BE2C (cell line): ENCODE results near the gene CEP170.

ENCODE experiments used
- DNase-seq: peaks from one replicate; pipeline ENCODE4 v3.0.0-alpha.2; 2020
- H3K27me3 ChIP-seq: fragments of 250-450 bp; sonication (Bioruptor Pico); 2 replicates; pipeline ENCODE4 v1.5.1; 2020; ENCODE audit warnings: mild to moderate bottlenecking
- H3K36me3 ChIP-seq: fragments of 250-450 bp; sonication (Bioruptor Pico); 2 replicates; pipeline ENCODE4 v1.5.1; 2020; ENCODE audit warnings: mild to moderate bottlenecking
- H3K4me1 ChIP-seq: fragments of 250-450 bp; sonication (Bioruptor Pico); 2 replicates; pipeline ENCODE4 v1.5.1; 2020
- H3K4me3 ChIP-seq: 2 replicates; pipeline ENCODE4 v1.5.1; 2011; ENCODE audit warnings: low read depth, low read length
- H3K9me3 ChIP-seq: fragments of 250-450 bp; sonication (Bioruptor Pico); 2 replicates; pipeline ENCODE4 v1.5.1; 2020
- TF ChIP-seq, protein P1 (sequence below): IDR thresholded peaks from 2 replicates; pipeline ENCODE4 v1.5.1; 2012; ENCODE audit warnings: mild to moderate bottlenecking, low read depth, low read length

Gene CEP170

GRCh38 chr1:243281672-243282071, 26.6 kb upstream of the CEP170 start:
- peaks cover 4% of the 10 kb centered on the region for H3K36me3 ChIP-seq
- TF ChIP-seq, protein P1, sequence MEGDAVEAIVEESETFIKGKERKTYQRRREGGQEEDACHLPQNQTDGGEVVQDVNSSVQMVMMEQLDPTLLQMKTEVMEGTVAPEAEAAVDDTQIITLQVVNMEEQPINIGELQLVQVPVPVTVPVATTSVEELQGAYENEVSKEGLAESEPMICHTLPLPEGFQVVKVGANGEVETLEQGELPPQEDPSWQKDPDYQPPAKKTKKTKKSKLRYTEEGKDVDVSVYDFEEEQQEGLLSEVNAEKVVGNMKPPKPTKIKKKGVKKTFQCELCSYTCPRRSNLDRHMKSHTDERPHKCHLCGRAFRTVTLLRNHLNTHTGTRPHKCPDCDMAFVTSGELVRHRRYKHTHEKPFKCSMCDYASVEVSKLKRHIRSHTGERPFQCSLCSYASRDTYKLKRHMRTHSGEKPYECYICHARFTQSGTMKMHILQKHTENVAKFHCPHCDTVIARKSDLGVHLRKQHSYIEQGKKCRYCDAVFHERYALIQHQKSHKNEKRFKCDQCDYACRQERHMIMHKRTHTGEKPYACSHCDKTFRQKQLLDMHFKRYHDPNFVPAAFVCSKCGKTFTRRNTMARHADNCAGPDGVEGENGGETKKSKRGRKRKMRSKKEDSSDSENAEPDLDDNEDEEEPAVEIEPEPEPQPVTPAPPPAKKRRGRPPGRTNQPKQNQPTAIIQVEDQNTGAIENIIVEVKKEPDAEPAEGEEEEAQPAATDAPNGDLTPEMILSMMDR, result no peak
- no peaks in the 10 kb centered on the region for H3K9me3 ChIP-seq
- no peak for DNase-seq
- H3K4me1 ChIP-seq, result no peaks in the 10 kb centered on the region
- H3K4me3 ChIP-seq, result no peak overlapping the region
- no peaks in the 10 kb centered on the region for H3K27me3 ChIP-seq

DNA sequence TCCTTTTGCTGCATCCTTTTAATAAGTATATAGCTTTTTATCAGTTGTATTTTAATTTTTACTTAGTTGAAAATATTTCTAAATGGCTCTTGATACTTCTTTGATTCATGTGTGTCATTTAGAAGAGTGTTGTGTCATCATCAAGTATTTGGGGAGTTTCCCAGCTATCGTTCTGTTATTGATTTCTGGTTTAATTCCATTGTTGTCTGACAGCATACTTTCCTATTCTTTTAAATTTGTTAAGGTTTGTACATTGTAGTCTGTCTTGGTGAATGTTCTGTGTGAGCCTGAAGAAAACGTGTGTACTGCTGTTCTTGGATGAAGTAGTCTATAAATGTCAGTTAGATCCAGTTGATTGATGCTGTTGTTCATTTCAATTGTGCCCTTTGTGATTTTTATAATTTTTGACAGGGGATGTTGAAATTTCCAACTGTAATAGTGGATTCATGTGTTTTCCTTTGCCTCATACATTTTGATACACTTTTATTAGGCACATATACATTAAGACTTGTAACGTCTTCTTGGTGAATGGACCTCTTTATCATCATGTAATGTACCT, 25.6 kb upstream of the CEP170 start:
- Histone ChIP-seq H3K4me1 (no peaks in the 10 kb centered on the region), H3K4me3 (no peak overlapping the region), H3K36me3 (peaks cover 4% of the 10 kb centered on the region; the same call in 1 of the 2 replicates), H3K9me3 (no peaks in the 10 kb centered on the region), H3K27me3 (no peaks in the 10 kb centered on the region)
- TF ChIP-seq, protein P1, result no peak
- no peak for DNase-seq

- Histone ChIP-seq H3K4me3 (no peak overlapping the region), H3K4me1 (no peaks in the 10 kb centered on the region; the same call in 1 of the 2 replicates), H3K36me3 (no peaks in the 10 kb centered on the region; the same call in 1 of the 2 replicates), H3K27me3 (no peaks in the 10 kb centered on the region), H3K9me3 (no peaks in the 10 kb centered on the region)
- no peak for DNase-seq
- TF ChIP-seq, protein P1, result no peak
Observed at GRCh38 chr1:243275316-243275715, 20.2 kb upstream of the CEP170 start.

GRCh38 chr1:243273945-243274344, 18.9 kb upstream of the CEP170 start:
- Histone ChIP-seq H3K9me3 (no peaks in the 10 kb centered on the region), H3K4me3 (no peak overlapping the region), H3K36me3 (no peaks in the 10 kb centered on the region; the same call in 1 of the 2 replicates), H3K4me1 (peaks cover 8% of the 10 kb centered on the region), H3K27me3 (no peaks in the 10 kb centered on the region)
- TF ChIP-seq, protein P1, result no peak
- DNase-seq, result no peak

- DNase-seq, result no peak
- no peaks in the 10 kb centered on the region for H3K9me3 ChIP-seq
- no peaks in the 10 kb centered on the region; the same call in 1 of the 2 replicates for H3K36me3 ChIP-seq
- no peaks in the 10 kb centered on the region for H3K27me3 ChIP-seq
- TF ChIP-seq, protein P1, result no peak
- no peak overlapping the region for H3K4me3 ChIP-seq
- peaks cover 8% of the 10 kb centered on the region for H3K4me1 ChIP-seq
Observed at GRCh38 chr1:243273506-243273905, 18.4 kb upstream of the CEP170 start.

GRCh38 chr1:243272401-243272800, 17.3 kb upstream of the CEP170 start:
- Histone ChIP-seq H3K4me1 (peaks cover 12% of the 10 kb centered on the region), H3K36me3 (no peaks in the 10 kb centered on the region; the same call in 1 of the 2 replicates), H3K27me3 (no peaks in the 10 kb centered on the region), H3K9me3 (no peaks in the 10 kb centered on the region), H3K4me3 (no peak overlapping the region)
- no peak for DNase-seq
- TF ChIP-seq, protein P1, result no peak
